Breast epithelium (tissue), 3 donors: ENCODE measurements around the gene VWC2.

Source experiments
- CTCF ChIP-seq, 3 donors: fragments of 450-650 bp; IDR thresholded peaks; one replicate each; pipeline ENCODE4 v1.5.1; 2016 to 2017; ENCODE audit warnings: antibody characterized with exemption in 3 of 3, mild to moderate bottlenecking in 3 of 3, moderate library complexity in 3 of 3
- POLR2AphosphoS5 ChIP-seq, 3 donors: sonication (generic); formaldehyde crosslinking; IDR thresholded peaks; one replicate each; pipeline ENCODE4 v1.6.1; 2017; ENCODE audit warnings: antibody characterized with exemption in 3 of 3

DNA sequence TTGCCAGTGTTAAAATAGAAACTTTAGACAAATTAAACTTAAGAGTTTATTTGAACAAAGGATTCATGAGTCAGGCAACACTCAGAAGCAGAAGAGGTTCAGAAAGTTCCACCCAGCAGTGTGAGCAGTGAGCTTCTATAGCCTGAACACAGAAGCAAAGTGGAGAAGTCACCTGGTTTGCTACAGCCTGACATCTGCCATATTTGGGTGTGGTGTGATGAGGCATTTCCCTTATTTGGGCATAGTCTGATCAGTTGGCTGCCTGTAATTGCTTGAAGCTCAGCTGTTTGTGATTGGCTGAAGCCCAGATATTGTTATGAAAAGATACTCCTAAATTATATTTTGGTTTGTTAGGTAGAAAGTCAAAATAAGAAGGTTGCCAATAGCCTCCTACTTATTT lies 39.1 kb downstream of the VWC2 start:
- TF ChIP-seq CTCF (IDR thresholded peaks at IDR 0.05) (no peak), POLR2AphosphoS5 (IDR thresholded peaks at IDR 0.05) (no peak)
